Measurements from ENCODE around the gene TMEM240. TPM values are rescaled to one million over a fixed set of nuclear protein-coding genes. Genes with fewer than 3 reads are reported as not detected.

The TMEM240 gene
- total RNA-seq: under 1 TPM in 2 of 3 donors, not detected in 1; 0.46 to 0.63 TPM

DNA sequence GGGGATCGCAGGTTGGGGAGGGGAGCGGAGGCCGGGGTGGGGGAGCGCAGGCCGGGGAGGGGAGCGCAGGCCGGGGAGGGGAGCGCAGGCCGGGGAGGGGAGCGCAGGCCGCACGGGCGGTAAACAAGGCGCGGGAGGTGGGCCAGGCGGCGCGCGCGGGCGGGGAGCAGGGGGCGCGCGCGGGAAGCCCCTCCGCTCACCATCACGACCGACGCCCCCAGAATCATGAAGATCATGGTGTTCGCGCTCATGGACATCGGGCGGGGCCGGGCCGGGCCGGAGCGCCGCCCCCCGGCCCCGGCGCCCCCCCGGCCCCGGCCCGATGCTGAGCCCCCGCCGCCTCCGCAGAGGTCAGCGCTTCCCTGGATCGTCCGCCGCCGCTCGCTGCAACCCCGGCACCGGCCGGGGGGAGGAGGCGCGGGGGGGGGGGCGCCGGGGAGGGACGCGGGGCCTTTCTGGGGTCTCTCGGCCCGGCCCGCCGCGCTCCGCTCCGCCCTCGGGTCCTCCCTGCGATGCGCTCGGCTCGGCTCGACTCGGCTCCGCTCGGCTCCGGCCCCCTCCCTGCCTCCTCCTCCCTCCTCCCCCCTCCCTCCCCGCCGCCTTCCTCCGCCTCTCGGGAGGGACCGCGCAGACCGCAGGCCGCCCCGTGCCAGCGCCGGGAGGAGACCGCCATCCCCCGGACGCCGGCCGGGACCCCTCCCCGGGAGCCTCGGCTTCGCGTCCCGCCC is at the start of gene TMEM240:
TSS of gene TMEM240 (minus strand) at position 535 of the 728 bp plus-strand sequence. CDS start at position 257, 278 bp downstream.
- Mint-ChIP-seq H3K4me1 (ENCODE audit: low read depth) (peaks cover 1% of the 10 kb centered on the region), H3K4me3 (peak within 1 kb of the TSS; percentile 67), H3K9me3 (no peaks in the 10 kb centered on the region)

DNA sequence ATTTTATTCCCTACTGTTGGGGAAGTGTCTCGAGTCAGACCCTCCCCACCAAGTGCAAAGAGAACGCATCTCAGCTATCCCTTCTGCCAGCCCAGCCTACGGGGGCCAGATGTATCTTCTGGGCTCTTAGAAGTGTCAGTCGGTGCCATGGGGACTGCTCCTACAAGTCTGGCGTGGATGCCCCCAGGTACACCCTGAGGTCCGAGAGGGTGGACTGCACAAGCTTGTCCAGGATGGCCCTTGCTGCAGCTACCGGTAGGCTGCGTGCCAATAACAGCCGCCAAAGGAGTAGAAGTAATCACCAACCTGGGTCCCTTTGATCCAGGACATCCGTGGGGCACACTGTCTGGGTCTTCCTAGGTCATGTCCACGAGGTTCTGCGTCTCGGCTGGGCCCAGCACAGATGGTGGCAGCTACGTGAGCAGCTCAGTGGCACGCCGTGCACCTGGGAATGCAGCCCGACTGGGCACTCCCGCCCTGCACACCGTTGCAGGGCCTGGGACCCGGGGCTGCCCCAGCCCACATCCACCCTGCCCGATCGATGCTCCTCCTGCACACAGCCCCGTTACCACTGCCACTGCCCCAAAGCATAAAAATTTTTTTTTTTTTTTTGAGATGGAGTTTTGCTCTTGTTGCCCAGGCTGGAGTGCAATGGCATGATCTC is 43.1 kb upstream of the TMEM240 start:
- H3K27me3 Mint-ChIP-seq (ENCODE audit: low read depth): peaks cover 31% of the 10 kb centered on the region
- no peak overlapping the region for H3K4me3 Mint-ChIP-seq
- no peaks in the 10 kb centered on the region for H3K4me1 Mint-ChIP-seq (ENCODE audit: low read depth)
- ATAC-seq (no peak), DNase-seq (no peak)
- no peaks in the 10 kb centered on the region for H3K9me3 Mint-ChIP-seq
- H3K36me3 Mint-ChIP-seq (ENCODE audit: insufficient read depth): no peaks in the 10 kb centered on the region

More for the DNA sequence above, at the start of gene TMEM240:
- Mint-ChIP-seq H3K36me3 (ENCODE audit: insufficient read depth) (no peaks in the 10 kb centered on the region), H3K27me3 (ENCODE audit: low read depth) (no peaks in the 10 kb centered on the region)
- ATAC-seq (peak; percentile 76 to 79), DNase-seq (peak; percentile 48)

DNA sequence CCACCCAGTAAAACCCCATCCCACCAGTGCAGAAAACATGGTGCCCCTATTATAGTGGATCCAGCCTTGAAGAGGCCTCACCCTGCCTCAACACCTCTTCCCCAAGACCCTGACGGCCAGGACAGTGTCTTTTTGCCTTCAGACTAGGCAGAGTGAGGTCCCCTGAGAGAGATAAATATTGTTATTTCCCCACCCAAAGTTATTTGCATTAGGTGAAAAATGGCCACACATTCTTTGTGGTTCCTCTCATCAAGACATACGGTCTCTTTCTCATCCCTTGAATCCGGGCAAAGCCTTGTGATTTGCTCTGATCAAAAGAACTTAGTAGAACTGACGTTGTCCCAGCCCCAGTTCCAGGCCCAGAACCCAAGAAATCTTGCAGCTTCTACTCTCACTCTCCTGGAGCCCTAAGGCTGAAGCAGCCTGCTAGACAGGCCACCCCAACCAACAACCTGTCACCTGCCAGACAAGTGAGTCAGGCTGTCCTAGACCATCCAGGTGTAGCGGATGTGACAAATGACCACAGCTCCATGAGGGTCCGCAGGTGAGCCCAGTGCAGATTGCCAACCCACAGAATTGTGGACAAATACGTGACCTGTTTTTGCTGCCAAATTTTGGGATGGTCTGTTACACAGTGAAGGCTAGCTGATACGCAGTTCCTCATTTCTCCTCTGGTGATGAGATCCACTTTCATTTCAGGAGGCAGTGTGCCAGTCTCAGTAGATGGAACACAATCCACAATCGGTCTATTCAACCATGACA is 42.3 kb upstream of the TMEM240 start:
- H3K4me3 Mint-ChIP-seq: no peak overlapping the region
- H3K36me3 Mint-ChIP-seq (ENCODE audit: insufficient read depth): no peaks in the 10 kb centered on the region
- no peak for ATAC-seq
- no peaks in the 10 kb centered on the region for H3K4me1 Mint-ChIP-seq (ENCODE audit: low read depth)
- no peak for DNase-seq
- peaks cover 30% of the 10 kb centered on the region for H3K27me3 Mint-ChIP-seq (ENCODE audit: low read depth)
- H3K9me3 Mint-ChIP-seq: no peaks in the 10 kb centered on the region

DNA sequence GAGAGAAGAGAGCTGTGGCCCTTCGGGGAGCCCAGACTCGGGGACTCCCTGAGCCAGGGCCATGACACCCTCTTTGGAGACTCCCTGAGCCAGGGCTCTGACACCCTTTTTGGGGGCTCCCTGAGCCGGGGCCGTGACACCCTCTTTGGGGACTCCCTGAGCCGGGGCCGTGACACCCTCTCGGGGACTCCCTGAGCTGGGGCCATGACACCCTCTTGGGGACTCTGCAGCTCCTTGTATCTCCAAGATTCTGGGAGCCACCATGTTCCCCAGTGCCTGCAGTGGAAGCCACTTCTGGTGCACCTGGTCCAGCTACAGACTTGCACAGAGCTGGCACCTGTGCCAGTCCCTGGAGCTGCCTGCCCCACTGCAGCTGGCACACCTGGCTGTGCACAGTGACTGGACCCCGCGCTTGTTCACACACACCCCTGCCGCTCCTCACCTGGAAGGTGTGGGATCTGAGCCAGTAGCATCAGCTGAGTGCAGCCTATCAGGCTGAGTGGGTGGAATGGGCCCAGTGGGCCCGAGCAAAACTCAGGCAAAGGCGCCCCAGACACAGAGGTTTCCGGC is 38.0 kb upstream of the TMEM240 start:
- DNase-seq (no peak), ATAC-seq (no peak)
- H3K36me3 Mint-ChIP-seq (ENCODE audit: insufficient read depth): peaks cover 2% of the 10 kb centered on the region
- H3K9me3 Mint-ChIP-seq: no peaks in the 10 kb centered on the region
- peaks cover 14% of the 10 kb centered on the region for H3K4me1 Mint-ChIP-seq (ENCODE audit: low read depth)
- H3K4me3 Mint-ChIP-seq: no peak overlapping the region
- peaks cover 22% of the 10 kb centered on the region for H3K27me3 Mint-ChIP-seq (ENCODE audit: low read depth)

DNA sequence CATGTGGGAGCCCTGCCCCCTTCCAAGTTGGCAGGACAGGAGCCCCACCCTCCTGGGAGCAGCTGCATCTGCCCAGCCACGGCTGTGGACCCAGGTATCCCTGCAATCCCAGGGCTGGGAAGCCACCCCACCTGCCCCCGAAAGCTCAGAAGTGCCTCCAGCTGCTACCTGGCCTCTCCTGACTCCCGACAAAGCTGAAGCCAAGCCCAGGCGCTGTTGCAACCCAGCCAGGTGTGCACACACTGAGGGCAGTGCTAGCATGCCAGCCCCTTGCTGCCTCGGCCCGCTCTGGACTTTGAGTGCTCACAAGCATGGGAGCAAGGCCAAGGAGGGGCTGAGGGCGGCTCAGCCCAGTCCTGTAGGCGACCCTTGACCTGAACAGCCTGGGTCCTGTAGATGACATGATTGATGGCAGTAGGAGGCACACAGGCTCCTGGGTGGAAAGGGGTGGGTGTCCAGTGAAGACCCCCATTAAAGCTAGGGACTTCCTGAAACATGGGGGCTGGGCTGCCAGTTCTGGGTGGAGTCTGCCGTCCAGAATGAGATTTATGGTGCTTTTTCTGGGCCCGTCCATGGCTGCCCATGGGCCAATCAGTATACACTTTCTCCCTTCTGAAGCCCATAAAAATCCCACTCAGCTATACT is 37.1 kb upstream of the TMEM240 start:
- no peaks in the 10 kb centered on the region for H3K9me3 Mint-ChIP-seq

DNA sequence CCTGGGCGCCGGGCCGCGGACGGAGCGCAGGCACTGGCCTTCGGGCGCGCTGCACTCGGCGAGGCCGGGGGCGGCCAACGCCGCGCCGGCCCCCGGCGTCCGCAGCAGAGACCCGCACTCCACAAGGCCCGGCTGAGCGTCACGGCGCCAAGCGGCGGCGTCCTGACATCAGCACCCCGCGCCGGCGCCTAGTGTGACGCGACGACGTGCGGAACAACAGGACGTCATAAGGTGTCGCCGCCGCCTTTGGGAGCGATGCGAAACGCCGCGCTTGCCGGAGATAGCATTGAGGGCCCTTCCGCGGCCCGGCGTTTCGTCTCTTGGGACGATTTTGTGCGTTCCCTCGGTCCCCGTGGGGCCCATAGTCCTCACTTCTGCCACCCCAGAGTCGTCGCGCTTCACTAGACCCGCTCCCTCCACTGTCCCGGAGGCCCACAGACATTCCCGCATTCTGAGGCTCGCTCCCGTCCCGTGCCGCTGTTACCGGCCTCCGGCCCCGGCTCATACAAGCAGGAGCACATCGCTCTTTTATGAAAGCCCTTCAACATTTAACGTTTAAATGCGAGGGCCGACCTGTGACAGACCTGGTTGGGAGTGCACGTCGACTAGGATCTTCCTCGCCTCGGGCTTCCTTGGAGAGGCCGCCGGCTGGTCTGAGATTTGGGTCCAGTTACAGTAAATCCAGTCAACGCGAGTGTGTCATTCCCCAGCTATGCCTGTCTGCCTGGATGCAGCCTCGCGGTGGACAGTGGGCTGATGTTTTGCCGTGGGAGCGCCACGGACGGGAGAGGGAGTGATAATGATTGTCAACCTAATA is 34.5 kb upstream of the TMEM240 start, which contains the start of gene SSU72:
TSS of gene SSU72 (minus strand) at position 143 of the 817 bp plus-strand sequence. CDS start 306 bp downstream, outside the sequence.
- DNase-seq (peak; percentile 91), ATAC-seq (peak; percentile 85 to 87)
- H3K36me3 Mint-ChIP-seq (ENCODE audit: insufficient read depth): peaks cover 13% of the 10 kb centered on the region
- H3K27me3 Mint-ChIP-seq (ENCODE audit: low read depth): no peaks in the 10 kb centered on the region
- H3K9me3 Mint-ChIP-seq: no peaks in the 10 kb centered on the region
- H3K4me1 Mint-ChIP-seq (ENCODE audit: low read depth): peaks cover 32% of the 10 kb centered on the region
- peak within 1 kb of the TSS; percentile 98 for H3K4me3 Mint-ChIP-seq

More for the DNA sequence above, 37.1 kb upstream of the TMEM240 start:
- peaks cover 17% of the 10 kb centered on the region for H3K4me1 Mint-ChIP-seq (ENCODE audit: low read depth)
- H3K27me3 Mint-ChIP-seq (ENCODE audit: low read depth): peaks cover 15% of the 10 kb centered on the region
- H3K4me3 Mint-ChIP-seq: no peak overlapping the region
- peaks cover 4% of the 10 kb centered on the region for H3K36me3 Mint-ChIP-seq (ENCODE audit: insufficient read depth)
- no peak for DNase-seq
- ATAC-seq: no peak

DNA sequence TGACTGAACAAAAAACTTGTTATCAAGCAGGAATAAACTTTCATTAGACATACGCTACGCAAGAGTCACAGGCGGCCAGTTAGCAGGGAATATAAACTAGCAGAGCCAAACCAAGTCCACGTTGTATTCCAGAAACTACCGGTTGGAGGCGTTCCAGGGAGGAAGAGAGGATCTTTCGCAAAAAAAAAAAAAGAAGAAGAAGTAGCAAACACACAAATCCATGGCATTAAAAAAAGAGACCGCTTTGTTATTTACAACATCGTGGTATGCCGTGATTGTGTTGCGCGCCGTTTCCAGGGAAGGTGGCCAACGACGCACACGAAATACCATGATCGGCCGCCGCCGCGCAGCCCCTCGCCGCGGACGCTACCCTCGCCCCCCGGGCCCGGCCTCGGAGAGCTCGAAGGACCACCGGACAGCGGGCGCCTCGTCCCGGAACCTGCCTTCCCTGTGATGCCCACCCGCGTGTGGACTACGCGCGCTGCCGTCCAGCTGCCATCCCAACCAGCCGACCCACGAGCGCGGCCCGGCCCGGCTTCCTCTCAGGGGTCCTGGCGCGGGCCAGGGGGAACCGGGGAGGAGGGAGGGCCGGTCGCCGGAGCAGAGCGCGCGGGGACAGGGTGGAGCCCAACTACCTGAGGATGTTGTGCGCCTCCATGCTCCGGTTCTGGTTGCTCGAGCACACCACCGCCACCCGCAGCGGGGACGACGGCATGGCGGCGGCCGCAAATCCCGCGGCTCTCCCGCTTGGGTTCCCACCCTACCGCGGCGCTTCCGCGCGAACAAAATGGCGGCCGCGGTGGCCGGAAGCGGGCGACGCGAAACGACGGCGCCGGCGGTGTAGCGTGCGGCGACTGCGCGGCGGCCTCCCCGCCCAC is 33.7 kb upstream of the TMEM240 start:
- peak; percentile 86 to 87 for ATAC-seq
- peak; percentile 57 for DNase-seq
- Mint-ChIP-seq H3K36me3 (ENCODE audit: insufficient read depth) (peaks cover 13% of the 10 kb centered on the region), H3K9me3 (no peaks in the 10 kb centered on the region), H3K4me3 (peak overlapping the region; percentile 95), H3K4me1 (ENCODE audit: low read depth) (peaks cover 41% of the 10 kb centered on the region), H3K27me3 (ENCODE audit: low read depth) (no peaks in the 10 kb centered on the region)

DNA sequence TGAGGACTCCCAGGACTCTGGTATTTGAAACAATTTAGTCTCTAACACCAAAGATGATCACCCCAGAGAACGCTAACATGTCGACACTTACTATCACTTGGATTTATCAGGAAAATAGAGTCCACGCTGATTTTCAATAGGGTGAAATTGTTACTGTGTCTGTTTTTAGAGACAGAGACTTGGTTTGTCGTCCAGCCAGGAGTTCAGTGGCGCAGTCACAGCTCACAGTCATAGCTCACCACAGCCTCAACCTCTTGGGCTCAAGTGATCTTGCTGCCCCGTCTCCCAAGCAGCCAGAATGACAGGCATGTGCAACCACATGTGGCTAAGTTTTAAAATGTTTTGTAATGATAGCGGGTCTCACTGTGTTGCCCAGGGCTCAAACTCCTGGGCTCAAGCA is 28.9 kb upstream of the TMEM240 start:
- H3K4me3 Mint-ChIP-seq: peak overlapping the region; percentile 24
- H3K36me3 Mint-ChIP-seq (ENCODE audit: insufficient read depth): peaks cover 25% of the 10 kb centered on the region
- no peaks in the 10 kb centered on the region for H3K9me3 Mint-ChIP-seq
- DNase-seq (no peak), ATAC-seq (no peak)
- H3K4me1 Mint-ChIP-seq (ENCODE audit: low read depth): peaks cover 46% of the 10 kb centered on the region
- H3K27me3 Mint-ChIP-seq (ENCODE audit: low read depth): no peaks in the 10 kb centered on the region

DNA sequence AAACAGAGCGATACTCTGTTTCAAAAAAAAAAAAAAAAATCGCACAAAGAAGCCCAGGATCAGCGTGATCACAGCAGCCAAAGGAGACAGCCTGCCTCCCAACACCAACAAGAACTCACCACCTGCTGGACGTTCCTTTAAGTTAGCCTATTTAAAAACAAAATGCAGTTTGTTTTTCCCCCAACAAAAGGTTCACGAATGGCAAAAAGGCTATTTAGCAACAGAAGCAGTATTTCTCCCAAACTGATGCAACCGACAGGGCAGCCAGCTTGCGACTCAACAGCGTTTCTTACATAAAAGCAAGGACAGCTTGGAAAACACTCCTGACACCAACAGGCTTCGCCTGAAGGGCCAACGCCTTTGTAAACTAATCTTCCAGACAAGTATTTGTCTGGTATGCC is 27.5 kb upstream of the TMEM240 start:
- Mint-ChIP-seq H3K9me3 (no peaks in the 10 kb centered on the region), H3K27me3 (ENCODE audit: low read depth) (no peaks in the 10 kb centered on the region), H3K4me1 (ENCODE audit: low read depth) (peaks cover 42% of the 10 kb centered on the region), H3K36me3 (ENCODE audit: insufficient read depth) (peaks cover 30% of the 10 kb centered on the region), H3K4me3 (no peak overlapping the region)
- DNase-seq (no peak), ATAC-seq (no peak)

DNA sequence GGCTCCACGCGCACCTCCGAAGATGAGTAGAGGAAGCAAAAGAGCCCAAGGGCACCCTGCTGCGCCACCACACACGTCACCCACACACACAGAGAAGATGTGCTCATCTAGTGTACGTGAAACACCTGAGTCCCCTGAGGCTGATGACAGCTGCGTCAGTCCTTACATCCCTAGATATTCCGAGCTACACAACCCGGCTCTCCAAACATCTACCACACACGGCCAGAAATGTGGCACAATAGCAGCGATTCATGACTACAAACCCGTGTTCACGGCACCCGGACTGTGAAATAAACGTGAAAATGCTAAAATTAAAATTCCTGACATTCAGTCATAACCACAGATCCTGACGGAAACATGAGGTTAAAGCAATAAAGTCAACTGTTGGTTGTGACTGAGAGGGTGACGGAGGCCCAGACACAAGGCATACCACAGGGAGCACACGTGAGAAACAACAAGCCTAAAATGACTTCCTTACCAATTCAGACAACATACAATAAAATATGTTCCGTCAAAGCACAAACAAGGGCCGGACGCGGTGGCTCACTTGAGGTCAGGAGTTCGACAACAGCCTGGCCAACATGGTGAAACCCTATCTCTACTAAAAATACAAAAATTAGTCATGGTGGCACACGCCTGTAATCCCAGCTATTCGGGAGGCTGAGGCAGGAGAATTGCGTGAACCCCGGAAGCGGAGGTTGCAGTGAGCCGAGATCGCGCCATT is 26.9 kb upstream of the TMEM240 start:
- DNase-seq (no peak), ATAC-seq (no peak)
- H3K4me1 Mint-ChIP-seq (ENCODE audit: low read depth): peaks cover 42% of the 10 kb centered on the region
- H3K27me3 Mint-ChIP-seq (ENCODE audit: low read depth): no peaks in the 10 kb centered on the region
- H3K4me3 Mint-ChIP-seq: no peak overlapping the region
- H3K9me3 Mint-ChIP-seq: no peaks in the 10 kb centered on the region
- H3K36me3 Mint-ChIP-seq (ENCODE audit: insufficient read depth): peaks cover 30% of the 10 kb centered on the region

DNA sequence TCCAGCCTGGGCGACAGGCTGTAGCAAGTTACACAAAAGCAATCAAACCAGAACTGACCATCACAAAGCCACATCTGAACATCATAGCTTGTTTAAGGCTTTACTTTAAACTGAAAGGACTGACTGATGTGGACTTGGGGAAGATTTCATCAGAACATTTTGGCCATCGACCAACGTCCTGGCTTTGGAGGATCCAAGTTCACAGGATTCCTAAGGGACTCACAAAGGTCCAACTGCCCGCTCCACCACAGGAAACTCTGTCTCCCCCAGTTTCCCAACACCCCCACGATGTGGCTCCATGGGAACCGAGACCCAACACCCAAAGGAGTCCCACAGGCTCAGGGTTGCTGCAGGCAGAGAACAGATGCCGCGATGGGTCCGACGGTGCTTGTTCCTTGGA is 24.9 kb upstream of the TMEM240 start:
- Mint-ChIP-seq H3K4me3 (no peak overlapping the region), H3K27me3 (ENCODE audit: low read depth) (no peaks in the 10 kb centered on the region), H3K4me1 (ENCODE audit: low read depth) (peaks cover 31% of the 10 kb centered on the region), H3K9me3 (no peaks in the 10 kb centered on the region), H3K36me3 (ENCODE audit: insufficient read depth) (peaks cover 24% of the 10 kb centered on the region)
- DNase-seq: no peak
- ATAC-seq: no peak

DNA sequence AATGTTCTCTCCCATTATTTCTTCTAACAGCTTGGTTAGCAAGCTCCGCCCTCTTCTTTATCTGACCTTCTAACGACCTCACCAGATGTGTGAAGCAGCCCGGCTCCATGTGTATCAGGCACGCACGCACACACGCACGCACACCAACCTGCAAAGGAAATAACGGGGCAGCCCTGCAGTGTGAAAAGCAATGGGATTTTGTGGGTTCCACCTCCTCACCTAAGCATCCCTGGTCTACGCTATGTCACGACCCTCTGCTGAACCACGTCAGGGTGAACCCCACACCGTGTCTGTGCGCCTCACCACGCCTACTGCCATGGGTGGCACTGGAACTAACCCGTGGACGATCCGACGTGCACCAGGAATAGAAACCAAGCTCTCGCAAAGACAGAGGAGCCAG is 23.8 kb upstream of the TMEM240 start:
- H3K9me3 Mint-ChIP-seq: no peaks in the 10 kb centered on the region
- H3K27me3 Mint-ChIP-seq (ENCODE audit: low read depth): no peaks in the 10 kb centered on the region
- DNase-seq (no peak), ATAC-seq (no peak)
- H3K4me1 Mint-ChIP-seq (ENCODE audit: low read depth): peaks cover 21% of the 10 kb centered on the region
- H3K4me3 Mint-ChIP-seq: no peak overlapping the region
- peaks cover 21% of the 10 kb centered on the region for H3K36me3 Mint-ChIP-seq (ENCODE audit: insufficient read depth)

All from activated T-cell treated with anti-CD3 and anti-CD28 coated beads, Interleukin-2, amount 50 U/mL, for 4 hours (primary cell).